ENCODE data around the gene MYO1B. TPM values are rescaled to one million over a fixed set of nuclear protein-coding genes. Genes with fewer than 3 reads are reported as not detected.
A peak's percentile ranks its signal among the peaks of the same experiment; 100 is the strongest.

The MYO1B gene
- total RNA-seq, 1 experiment from 2014 or later: 93.0 TPM

DNA sequence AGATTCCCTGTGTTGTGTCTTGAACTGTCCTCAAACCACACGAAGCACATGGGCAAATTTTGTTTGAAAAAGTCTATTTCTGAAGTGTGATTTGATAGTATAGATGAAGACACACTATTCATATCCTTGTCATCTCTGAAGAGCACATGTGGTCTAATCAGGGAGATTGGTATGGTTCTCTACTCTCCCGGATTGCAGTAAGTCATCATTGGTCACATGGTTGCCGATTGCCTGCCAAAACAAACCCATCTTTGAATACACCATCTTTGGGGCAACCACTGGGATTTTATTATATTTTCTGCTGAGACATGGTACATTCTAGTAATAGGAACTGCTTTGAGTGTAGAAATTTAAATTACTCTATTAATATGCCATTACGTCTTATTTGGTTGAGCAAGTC lies 186.9 kb downstream of the MYO1B start:
- Histone ChIP-seq H3K4me1 (ENCODE audit: insufficient read depth, low read length) (no peaks in the 10 kb centered on the region), H3K79me2 (ENCODE audit: low read length) (no peaks in the 10 kb centered on the region), H3K27me3 (ENCODE audit: low read length) (no peaks in the 10 kb centered on the region), H3K4me3 (ENCODE audit: low read length) (no peak overlapping the region), H3K9ac (ENCODE audit: low read length) (no peak overlapping the region), H3K9me3 (ENCODE audit: low read length) (no peaks in the 10 kb centered on the region), H3K27ac (ENCODE audit: low read length) (no peak overlapping the region), H2AFZ (ENCODE audit: low read length) (no peak overlapping the region), H3K36me3 (ENCODE audit: low read depth, low read length) (no peaks in the 10 kb centered on the region), H4K20me1 (ENCODE audit: low read length) (no peaks in the 10 kb centered on the region), H3K9me2 (replicated peaks; ENCODE audit: low read length) (no peaks in the 10 kb centered on the region), H3K4me2 (ENCODE audit: low read length) (no peak overlapping the region), H3F3A (ENCODE audit: low read length, unreplicated experiment) (no peaks in the 10 kb centered on the region)
- ChIA-PET CTCF (no interaction called here), POLR2A (ENCODE audit: unreplicated experiment) (no interaction called here)
- ATAC-seq: peak; percentile 20; the same call in 1 of the 2 replicates
- no TSS peak for BruUV-seq (replicated peaks)
- TF ChIP-seq EZH2 (IDR thresholded peaks at IDR 0.05; ENCODE audit: low read length, unreplicated experiment) (no peak), CTCF (conservative IDR thresholded peaks at IDR 0.05; ENCODE audit: low read depth, low read length) (no peak), EZH2phosphoT487 (IDR thresholded peaks at IDR 0.05; ENCODE audit: borderline replicate concordance, low read length) (no peak)
- no peak for DNase-seq
- intact Hi-C loops (cut with micrococcal nuclease): no loop called here

GRCh38 chr2:191434072-191434471 lies 188.9 kb downstream of the MYO1B start:
- ATAC-seq (no peak), DNase-seq (no peak)
- intact Hi-C loops (cut with micrococcal nuclease): no loop called here
- no peaks in the 10 kb centered on the region for H4K20me1 ChIP-seq (ENCODE audit: low read length)
- H3F3A ChIP-seq (ENCODE audit: low read length, unreplicated experiment): no peaks in the 10 kb centered on the region
- TF ChIP-seq CTCF (conservative IDR thresholded peaks at IDR 0.05; ENCODE audit: low read depth, low read length) (no peak), EZH2phosphoT487 (IDR thresholded peaks at IDR 0.05; ENCODE audit: borderline replicate concordance, low read length) (no peak), EZH2 (IDR thresholded peaks at IDR 0.05; ENCODE audit: low read length, unreplicated experiment) (no peak)
- no peaks in the 10 kb centered on the region for H3K4me1 ChIP-seq (ENCODE audit: insufficient read depth, low read length)
- H3K4me2 ChIP-seq (ENCODE audit: low read length): no peak overlapping the region
- H3K9ac ChIP-seq (ENCODE audit: low read length): no peak overlapping the region
- no peaks in the 10 kb centered on the region for H3K9me2 ChIP-seq (replicated peaks; ENCODE audit: low read length)
- H3K79me2 ChIP-seq (ENCODE audit: low read length): no peaks in the 10 kb centered on the region
- POLR2A ChIA-PET (ENCODE audit: unreplicated experiment): no interaction called here
- H3K36me3 ChIP-seq (ENCODE audit: low read depth, low read length): no peaks in the 10 kb centered on the region
- BruUV-seq (replicated peaks): no TSS peak
- H3K27me3 ChIP-seq (ENCODE audit: low read length): no peaks in the 10 kb centered on the region
- H3K4me3 ChIP-seq (ENCODE audit: low read length): no peak overlapping the region
- H3K9me3 ChIP-seq (ENCODE audit: low read length): no peaks in the 10 kb centered on the region
- no peak overlapping the region for H2AFZ ChIP-seq (ENCODE audit: low read length)
- no peak overlapping the region for H3K27ac ChIP-seq (ENCODE audit: low read length)
- CTCF ChIA-PET: no interaction called here

GRCh38 chr2:191435141-191435540 lies 189.9 kb downstream of the MYO1B start:
- H3K4me2 ChIP-seq (ENCODE audit: low read length): no peak overlapping the region
- CTCF ChIA-PET: no interaction called here
- no peaks in the 10 kb centered on the region for H3F3A ChIP-seq (ENCODE audit: low read length, unreplicated experiment)
- H3K9me2 ChIP-seq (replicated peaks; ENCODE audit: low read length): no peaks in the 10 kb centered on the region
- BruUV-seq (replicated peaks): no TSS peak
- DNase-seq (no peak), ATAC-seq (no peak)
- H3K79me2 ChIP-seq (ENCODE audit: low read length): no peaks in the 10 kb centered on the region
- TF ChIP-seq EZH2phosphoT487 (IDR thresholded peaks at IDR 0.05; ENCODE audit: borderline replicate concordance, low read length) (no peak), EZH2 (IDR thresholded peaks at IDR 0.05; ENCODE audit: low read length, unreplicated experiment) (no peak), CTCF (conservative IDR thresholded peaks at IDR 0.05; ENCODE audit: low read depth, low read length) (no peak)
- POLR2A ChIA-PET (ENCODE audit: unreplicated experiment): no interaction called here
- no peak overlapping the region for H3K4me3 ChIP-seq (ENCODE audit: low read length)
- H3K27me3 ChIP-seq (ENCODE audit: low read length): no peaks in the 10 kb centered on the region
- H3K36me3 ChIP-seq (ENCODE audit: low read depth, low read length): no peaks in the 10 kb centered on the region
- no peak overlapping the region for H3K9ac ChIP-seq (ENCODE audit: low read length)
- H2AFZ ChIP-seq (ENCODE audit: low read length): no peak overlapping the region
- no peaks in the 10 kb centered on the region for H3K9me3 ChIP-seq (ENCODE audit: low read length)
- no peak overlapping the region for H3K27ac ChIP-seq (ENCODE audit: low read length)
- intact Hi-C loops (cut with micrococcal nuclease): no loop called here
- no peaks in the 10 kb centered on the region for H4K20me1 ChIP-seq (ENCODE audit: low read length)
- H3K4me1 ChIP-seq (ENCODE audit: insufficient read depth, low read length): no peaks in the 10 kb centered on the region

Measured in PC-3 (cell line).